GM21390 (cell line): ENCODE data around the gene DPP9.

ENCODE experiments used
- ATAC-seq: cut with Tn5 transposase; IDR thresholded peaks from one replicate; pipeline ENCODE4 v1.9.1; 2021; ENCODE audit not compliant: unreplicated experiment

Gene DPP9

DNA sequence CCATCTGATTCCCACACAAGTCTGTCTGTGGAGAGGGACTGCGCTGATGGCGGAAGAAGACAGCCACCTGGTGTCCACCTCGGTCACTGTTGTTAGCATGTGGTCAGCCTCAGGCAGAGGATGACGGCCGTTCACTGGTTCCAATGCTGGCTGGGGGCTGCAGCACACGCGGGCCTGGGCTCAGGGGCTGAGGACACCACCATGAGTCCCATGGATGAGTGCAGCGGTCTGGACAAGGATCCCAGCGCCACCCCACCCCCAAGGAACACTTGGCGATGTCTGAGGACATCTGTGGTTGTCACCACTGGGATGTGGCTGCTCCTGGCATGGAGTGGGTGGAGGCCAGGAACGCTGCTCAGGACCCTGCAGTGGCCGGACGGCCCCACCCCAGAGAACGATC is 10.9 kb downstream of the DPP9 start:
- no peak for ATAC-seq

DNA sequence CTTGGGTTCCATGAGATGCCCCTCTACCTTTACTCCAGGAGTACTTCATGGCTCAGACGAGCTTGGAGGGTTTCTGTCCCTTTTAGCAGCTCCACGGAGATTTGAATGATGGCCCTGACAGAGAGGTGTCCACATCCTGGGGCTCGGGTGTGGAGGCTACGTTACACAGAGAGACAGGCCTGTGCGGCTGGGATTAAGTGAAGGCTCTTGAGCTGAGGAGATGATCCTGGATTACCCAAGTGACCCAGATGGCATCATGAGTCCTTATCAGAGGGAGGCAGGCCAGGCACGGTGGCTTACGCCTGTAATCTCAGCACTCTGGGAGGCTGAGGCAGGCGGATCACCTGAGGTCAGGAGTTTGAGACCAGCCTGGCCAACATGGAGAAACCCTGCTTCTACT is 12.4 kb downstream of the DPP9 start:
- ATAC-seq = no peak

DNA sequence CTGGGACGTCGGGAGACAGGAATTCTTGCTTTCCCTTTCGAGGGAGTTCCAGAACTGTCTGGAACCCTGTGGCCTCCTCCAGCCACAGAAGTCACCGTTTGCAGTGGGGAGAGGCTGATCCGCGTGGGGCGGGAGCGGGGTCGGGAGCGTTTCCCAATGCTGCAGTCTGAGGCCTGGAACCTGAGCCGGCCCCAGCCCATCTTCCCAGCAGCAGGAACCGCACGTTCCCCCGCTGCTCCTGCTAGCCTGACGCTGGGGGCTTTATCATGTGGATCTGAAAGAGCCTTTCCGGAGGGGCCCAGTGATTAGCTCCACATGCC is 13.4 kb downstream of the DPP9 start:
- ATAC-seq = no peak

DNA sequence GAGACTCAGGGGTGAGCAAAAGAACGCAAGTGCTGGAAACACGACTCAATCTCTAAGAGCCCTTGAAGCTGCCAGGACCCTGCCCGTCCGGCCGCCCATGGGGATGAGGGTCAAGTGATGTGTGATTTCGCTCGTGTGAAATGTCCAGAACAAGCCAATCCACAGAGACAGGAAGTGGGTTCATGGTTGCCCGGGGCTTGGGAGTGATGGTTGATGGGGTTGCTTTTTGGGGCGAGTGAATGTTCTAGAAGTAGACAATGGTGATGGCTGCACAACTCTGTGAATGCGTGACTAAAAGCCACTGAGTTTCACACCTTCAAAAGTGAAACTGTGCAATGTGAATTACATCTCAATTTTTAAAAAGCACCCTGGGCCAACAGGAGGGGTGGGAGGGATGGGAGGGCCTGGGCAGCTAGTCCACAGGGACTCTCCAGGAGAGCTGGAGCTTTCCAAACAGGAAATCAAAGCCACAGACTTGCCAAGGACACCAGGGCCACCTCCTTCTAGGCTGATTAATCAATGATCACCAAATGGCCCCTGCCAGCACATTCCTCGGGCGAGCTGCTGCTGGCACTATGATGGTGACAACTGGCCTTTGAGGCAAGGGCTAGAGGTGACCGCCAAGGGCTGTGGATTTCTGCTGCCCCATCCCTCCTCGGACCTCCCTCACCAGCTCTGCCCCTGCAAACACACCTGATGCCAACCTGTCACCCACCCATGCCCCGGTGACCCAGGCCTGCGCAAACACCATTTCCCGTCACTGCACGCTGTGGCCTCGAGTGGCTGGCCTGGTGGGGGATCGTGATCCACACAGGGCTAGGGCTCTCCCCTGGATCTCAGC is 14.0 kb downstream of the DPP9 start:
- no peak for ATAC-seq

GRCh38 chr19:4707956-4708650 is 15.5 kb downstream of the DPP9 start:
- no peak for ATAC-seq

DNA sequence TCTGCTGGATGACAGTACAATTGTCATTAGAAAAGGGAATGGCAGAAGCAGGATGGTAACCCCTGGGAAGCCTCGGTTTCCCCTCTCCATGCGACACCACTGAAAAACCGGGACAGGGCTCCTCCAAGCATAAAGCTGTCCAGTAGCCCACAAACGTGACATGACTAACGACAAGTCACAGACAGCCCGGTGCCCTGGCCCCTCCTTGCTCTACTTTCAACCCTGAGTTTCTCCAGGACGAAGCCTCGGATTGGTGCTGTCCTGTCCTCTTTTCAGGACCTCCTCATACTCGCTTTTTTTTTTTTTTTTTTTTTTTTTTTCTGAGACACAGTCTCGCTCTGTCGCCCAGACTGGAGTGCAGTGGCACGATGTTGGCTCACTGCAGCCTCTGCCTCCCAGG is 16.3 kb downstream of the DPP9 start:
- ATAC-seq = no peak

DNA sequence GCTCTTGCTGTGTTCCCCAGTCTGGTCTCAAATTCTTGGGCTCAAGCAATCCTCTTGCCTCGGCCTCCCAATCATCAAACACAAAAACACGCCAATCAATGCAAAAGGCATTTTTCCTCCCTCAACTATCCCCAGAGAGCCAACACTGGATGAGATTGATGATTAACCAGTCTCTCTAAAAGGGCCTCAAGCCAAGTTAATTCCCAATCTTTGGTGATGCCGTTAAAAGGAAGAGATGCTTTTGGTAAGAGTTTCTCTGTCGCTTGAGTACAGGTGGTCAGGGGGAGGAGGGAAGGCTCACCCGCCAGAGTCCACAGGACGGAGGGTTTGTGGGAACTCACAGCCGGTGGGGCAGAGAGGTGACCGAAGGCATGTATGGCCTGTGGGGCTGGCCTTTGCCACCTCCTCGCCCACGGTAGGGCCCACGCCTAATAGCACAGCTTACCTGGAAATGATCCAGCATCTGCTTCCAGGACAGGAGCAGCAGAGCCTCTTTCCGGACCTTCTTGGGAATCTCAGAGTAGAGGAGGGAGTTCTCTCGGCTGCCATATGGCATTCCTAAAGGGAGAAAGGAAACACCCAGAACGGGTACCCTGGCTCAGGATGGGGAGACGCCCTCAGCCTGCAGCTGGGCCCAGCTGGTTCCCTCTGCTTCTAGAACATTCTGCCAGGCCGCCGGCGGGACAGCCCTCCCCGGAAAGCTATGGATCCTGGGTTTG is 18.1 kb downstream of the DPP9 start:
- no peak for ATAC-seq

DNA sequence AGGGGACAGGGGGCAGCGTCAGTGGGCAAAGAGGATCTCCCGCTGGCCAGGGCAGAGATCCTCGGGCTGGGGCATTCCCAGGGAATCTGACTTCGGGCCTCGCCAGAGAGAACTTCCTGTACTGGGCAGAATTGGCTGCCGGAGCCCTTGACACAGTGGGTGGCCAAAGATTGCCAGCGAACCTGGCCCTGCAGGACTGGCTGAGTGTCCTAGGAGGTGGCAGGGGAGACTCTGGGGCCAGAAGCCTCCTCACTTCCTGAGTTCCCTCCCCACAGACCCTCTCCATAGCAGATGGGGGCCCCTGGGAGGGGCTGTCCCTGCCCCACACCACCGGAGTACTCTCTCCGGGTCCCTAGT is 19.3 kb downstream of the DPP9 start:
- ATAC-seq = no peak

DNA sequence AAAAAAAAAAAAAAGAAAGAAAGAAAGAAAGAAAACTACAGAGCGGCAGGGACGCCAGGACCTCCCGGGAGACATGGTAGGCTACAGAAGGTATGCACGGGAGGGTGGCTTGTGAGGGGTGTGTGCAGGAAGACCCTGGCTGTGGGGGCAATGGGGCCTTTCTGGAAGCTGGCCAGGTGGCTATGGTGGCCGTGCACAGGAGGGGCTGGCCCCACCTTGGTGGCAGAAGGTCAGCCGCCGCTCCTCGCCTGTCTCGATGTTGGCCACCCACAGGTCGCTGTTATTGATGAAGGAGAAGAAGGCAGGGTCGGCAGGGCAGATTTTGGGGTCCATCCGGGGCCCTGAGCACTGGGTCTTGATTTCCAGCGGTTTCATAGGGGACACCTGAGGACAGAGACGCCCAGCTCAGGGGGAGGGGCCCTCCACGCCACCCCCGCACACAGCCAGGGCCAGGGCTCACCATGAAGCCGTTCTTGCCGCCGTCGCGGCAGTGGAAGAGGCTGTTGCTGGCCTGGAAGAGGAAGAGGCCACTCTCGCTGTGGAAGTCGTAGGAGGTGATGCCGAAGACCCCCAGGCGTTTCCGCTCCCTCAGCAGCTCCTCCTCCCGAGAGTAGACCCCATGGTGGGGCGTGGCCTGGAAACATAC is 19.8 kb downstream of the DPP9 start:
- no peak for ATAC-seq

DNA sequence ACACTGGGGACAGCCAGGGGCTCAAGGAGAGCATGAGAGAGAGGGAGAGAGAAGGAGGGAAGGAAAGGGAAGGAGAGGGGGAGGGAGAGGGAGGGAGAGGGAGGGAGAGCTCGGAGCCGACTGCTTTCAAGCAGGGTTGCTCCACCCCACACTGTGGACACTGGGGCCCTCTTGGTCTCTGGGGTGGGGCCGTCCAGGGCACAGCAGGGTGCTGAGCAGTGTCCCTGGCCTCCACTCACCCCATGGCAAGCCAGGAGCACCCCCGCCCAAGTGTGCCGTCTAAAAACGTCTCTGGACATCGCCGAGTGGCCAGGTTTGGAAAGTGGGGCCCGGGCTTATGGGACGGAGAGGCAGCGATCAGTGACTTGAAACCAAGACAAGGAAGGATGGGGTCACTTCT is 20.9 kb downstream of the DPP9 start:
- ATAC-seq = no peak

GRCh38 chr19:4701557-4701956 is 22.1 kb downstream of the DPP9 start:
- ATAC-seq = no peak

GRCh38 chr19:4700693-4700970 is 23.0 kb downstream of the DPP9 start:
- no peak for ATAC-seq

- no peak for ATAC-seq
Measured at GRCh38 chr19:4699826-4700692, 23.6 kb downstream of the DPP9 start.

- ATAC-seq = no peak
Measured at GRCh38 chr19:4697304-4697703, 26.3 kb downstream of the DPP9 start.

GRCh38 chr19:4695224-4695731 is 28.4 kb downstream of the DPP9 start:
- no peak for ATAC-seq

- ATAC-seq = no peak
Measured at GRCh38 chr19:4694211-4694987, 29.2 kb downstream of the DPP9 start.

- no peak for ATAC-seq
Measured at GRCh38 chr19:4693471-4694121, 30.0 kb downstream of the DPP9 start.

GRCh38 chr19:4693078-4693350 is 30.6 kb downstream of the DPP9 start:
- no peak for ATAC-seq

DNA sequence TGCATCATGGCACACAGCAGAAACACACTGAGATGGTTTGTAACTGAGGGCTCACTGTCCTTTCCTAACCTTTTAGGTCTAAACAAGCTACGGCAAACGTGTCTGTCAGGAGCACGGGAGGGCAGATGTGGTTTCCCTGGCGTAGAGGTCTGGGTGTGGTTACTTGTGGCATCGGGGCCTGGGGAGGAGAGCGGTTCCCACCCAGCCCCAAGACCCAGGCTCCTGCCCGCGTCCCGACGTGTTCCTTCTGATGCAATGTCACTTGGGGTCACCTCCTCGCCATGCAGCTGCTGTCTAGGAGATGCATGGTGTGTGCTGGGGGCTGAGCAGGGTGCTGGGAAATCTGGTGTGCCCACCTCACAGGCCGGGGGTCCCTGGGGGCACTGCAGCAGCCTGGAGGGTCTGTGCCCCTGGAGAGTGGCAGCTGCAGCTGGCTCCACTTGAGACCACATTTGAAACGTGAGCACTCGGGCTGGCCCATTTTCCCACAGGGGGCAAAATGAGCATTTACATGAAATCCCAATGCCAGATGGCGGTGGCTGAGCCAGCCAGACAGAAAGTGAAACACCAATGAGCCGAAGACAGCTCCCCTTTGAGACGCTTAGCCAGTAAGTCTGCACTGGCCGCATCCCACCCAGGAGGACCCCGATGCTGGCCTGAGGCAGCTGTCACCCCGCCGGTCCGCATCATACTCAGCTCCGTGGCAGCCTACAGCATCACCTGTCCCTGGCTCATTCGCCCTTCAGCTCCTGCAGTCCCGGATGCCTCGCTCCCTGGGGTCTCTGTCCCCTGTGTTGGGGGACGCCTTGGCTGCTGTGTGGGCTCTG is 31.2 kb downstream of the DPP9 start:
- no peak for ATAC-seq
